ENCODE results near the gene PRKAG2. TPM values are rescaled to one million over a fixed set of nuclear protein-coding genes. Genes with fewer than 3 reads are reported as not detected.

The PRKAG2 gene
- total RNA-seq, 2 experiments from 2014 or later = 23.5 to 25.6 TPM

GRCh38 chr7:151743481-151743983 is 133.4 kb downstream of the PRKAG2 start:
- no peak overlapping the region for H3K27ac Mint-ChIP-seq
- POLR2A ChIA-PET = no interaction called here
- CTCF ChIA-PET = no interaction called here
- peaks cover 2% of the 10 kb centered on the region for H3K36me3 Mint-ChIP-seq
- peaks cover 41% of the 10 kb centered on the region for H3K4me1 Mint-ChIP-seq (ENCODE audit: low read depth)
- H3K27me3 Mint-ChIP-seq = no peaks in the 10 kb centered on the region
- H3K9me3 Mint-ChIP-seq = no peaks in the 10 kb centered on the region
- intact Hi-C loops (cut with micrococcal nuclease) = no loop called here
- no peak for DNase-seq
- no peak overlapping the region for H3K4me3 Mint-ChIP-seq

DNA sequence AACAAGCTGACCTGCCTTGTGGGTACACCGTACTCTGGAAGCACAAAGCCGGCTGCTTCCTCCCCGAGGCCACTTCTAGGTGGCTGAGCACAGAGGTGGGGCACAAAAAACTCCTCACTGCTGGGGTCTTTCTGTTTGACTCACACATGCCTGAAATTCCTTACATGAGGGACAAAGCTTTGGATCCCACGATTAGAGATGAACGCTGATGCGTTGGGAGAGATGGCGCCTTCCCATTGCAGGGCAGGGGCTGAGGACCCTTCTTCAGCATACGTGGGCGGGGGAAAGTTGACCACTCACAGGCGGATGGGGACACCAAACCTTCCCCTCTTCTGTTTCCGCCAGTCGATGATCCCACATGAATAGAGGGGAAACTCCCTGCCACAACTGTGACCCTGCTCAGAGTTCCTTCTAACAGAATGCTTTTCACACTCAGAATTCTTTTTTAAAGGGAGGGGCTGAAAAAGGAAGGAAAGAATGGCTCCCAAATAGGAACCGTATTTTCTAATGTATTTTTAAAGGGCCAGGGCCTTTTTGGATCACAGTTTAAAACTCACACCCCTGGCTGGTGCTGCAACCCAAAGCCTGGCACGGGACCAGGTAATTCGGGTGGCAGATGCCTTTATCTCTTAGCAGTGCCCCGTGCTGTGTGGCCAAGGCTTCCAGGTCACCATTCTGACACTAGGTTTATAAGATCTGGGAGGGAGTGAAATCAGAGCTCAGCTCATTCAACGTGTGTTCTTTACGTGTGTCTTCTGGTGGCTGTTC is 134.0 kb downstream of the PRKAG2 start:
- H3K4me1 Mint-ChIP-seq (ENCODE audit: low read depth) = peaks cover 41% of the 10 kb centered on the region
- no peaks in the 10 kb centered on the region for H3K9me3 Mint-ChIP-seq
- POLR2A ChIA-PET = no interaction called here
- intact Hi-C loops (cut with micrococcal nuclease) = no loop called here
- no peak overlapping the region for H3K27ac Mint-ChIP-seq
- CTCF ChIA-PET = no interaction called here
- H3K36me3 Mint-ChIP-seq = peaks cover 2% of the 10 kb centered on the region
- no peak for DNase-seq
- no peaks in the 10 kb centered on the region for H3K27me3 Mint-ChIP-seq
- no peak overlapping the region for H3K4me3 Mint-ChIP-seq

- no peaks in the 10 kb centered on the region for H3K9me3 Mint-ChIP-seq
- H3K4me3 Mint-ChIP-seq = no peak overlapping the region
- no peaks in the 10 kb centered on the region for H3K27me3 Mint-ChIP-seq
- intact Hi-C loops (cut with micrococcal nuclease) = no loop called here
- peaks cover 31% of the 10 kb centered on the region for H3K4me1 Mint-ChIP-seq (ENCODE audit: low read depth)
- ChIA-PET POLR2A (no interaction called here), CTCF (no interaction called here)
- no peaks in the 10 kb centered on the region for H3K36me3 Mint-ChIP-seq
- DNase-seq = no peak
- H3K27ac Mint-ChIP-seq = no peak overlapping the region
These were observed 135.3 kb downstream of the PRKAG2 start for GRCh38 chr7:151741585-151741984.

DNA sequence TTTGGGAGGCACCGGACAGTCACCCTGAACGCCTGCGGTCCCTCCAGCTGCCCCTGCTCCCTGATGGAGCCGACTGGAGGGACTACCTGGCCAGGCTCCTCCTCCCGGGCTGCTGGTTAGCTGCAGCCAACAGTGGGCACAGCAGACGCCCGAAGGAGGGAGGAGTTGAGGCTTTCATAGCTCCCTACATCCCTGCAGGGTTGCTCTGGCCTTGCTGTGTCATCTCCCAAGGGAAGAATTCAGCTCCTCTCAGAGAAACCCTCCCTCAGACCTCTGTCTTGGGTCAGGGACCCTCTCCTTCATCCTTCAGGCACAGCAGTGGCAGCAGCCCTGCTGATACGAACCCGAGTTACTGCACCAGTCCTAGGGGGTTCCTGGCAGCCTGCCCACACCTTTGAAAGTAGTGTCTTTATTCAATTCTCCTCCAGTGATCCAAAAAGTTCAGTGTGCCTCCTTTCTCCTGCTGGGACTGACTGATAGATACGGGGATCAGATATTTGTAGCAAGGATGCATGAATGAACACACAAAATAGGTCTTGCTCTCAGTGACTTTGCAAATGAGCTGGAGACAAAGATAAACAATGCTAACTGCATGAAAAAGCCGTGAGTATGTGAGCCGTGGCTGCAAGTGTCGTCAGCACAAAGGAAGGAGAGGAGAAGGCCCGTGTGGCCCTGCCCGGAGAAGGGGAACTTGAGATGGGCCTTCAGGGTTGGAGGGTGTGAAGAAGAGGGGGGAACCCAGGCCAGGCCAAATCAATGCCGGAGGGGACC is 136.6 kb downstream of the PRKAG2 start:
- CTCF ChIA-PET = no interaction called here
- H3K9me3 Mint-ChIP-seq = no peaks in the 10 kb centered on the region
- POLR2A ChIA-PET = no interaction called here
- peaks cover 22% of the 10 kb centered on the region for H3K4me1 Mint-ChIP-seq (ENCODE audit: low read depth)
- H3K4me3 Mint-ChIP-seq = no peak overlapping the region
- no peak overlapping the region for H3K27ac Mint-ChIP-seq
- no peaks in the 10 kb centered on the region for H3K27me3 Mint-ChIP-seq
- intact Hi-C loops (cut with micrococcal nuclease) = no loop called here
- H3K36me3 Mint-ChIP-seq = no peaks in the 10 kb centered on the region
- DNase-seq = no peak

- Mint-ChIP-seq H3K27me3 (no peaks in the 10 kb centered on the region), H3K27ac (no peak overlapping the region), H3K4me1 (ENCODE audit: low read depth) (peaks cover 15% of the 10 kb centered on the region), H3K36me3 (no peaks in the 10 kb centered on the region), H3K9me3 (no peaks in the 10 kb centered on the region), H3K4me3 (no peak overlapping the region)
- intact Hi-C loops (cut with micrococcal nuclease) = no loop called here
- no peak for DNase-seq
- ChIA-PET POLR2A (no interaction called here), CTCF (no interaction called here)
These were observed 138.0 kb downstream of the PRKAG2 start for GRCh38 chr7:151738925-151739324.

- H3K4me3 Mint-ChIP-seq = no peak overlapping the region
- intact Hi-C loops (cut with micrococcal nuclease) = no loop called here
- peaks cover 3% of the 10 kb centered on the region for H3K4me1 Mint-ChIP-seq (ENCODE audit: low read depth)
- no peaks in the 10 kb centered on the region for H3K36me3 Mint-ChIP-seq
- CTCF ChIA-PET = interaction anchor here (1.4 kb wide), 1 partner anchor 9 kb away, joined by 3 read pairs; no protein-coding TSS in a partner anchor
- POLR2A ChIA-PET = no interaction called here
- no peaks in the 10 kb centered on the region for H3K27me3 Mint-ChIP-seq
- no peaks in the 10 kb centered on the region for H3K9me3 Mint-ChIP-seq
- H3K27ac Mint-ChIP-seq = no peak overlapping the region
- DNase-seq = no peak
These were observed 140.5 kb downstream of the PRKAG2 start for GRCh38 chr7:151736403-151736909.

DNA sequence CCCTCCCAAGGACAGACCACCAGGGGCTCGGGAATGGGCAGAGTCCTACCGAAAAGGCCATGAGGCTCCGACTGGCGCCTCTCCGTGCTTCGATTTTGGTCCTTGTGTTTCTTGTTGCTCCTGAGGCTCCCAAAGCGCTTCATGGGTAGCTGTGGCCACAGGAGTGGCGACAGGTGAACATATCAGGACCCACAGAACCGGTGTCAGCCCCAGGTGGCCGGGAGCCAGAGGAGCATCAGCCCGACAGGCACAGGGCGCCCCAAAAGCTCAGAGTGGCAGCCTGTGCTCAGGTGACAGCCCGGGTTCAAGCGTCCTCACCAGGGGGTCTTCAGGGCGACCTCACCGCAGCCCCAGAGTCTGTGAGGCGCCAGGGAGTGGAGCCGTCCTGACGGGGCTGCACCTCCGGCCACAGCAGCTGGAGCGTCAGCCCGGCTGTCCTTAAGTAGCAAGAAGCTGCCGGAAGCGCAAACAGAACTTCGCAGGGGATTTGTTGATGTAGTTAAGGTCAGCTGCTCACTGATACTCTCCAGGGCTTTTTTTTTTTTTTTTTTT is 141.0 kb downstream of the PRKAG2 start:
- Mint-ChIP-seq H3K36me3 (no peaks in the 10 kb centered on the region), H3K4me3 (no peak overlapping the region), H3K27me3 (no peaks in the 10 kb centered on the region), H3K9me3 (no peaks in the 10 kb centered on the region), H3K27ac (no peak overlapping the region), H3K4me1 (ENCODE audit: low read depth) (peaks cover 3% of the 10 kb centered on the region)
- DNase-seq = no peak
- intact Hi-C loops (cut with micrococcal nuclease) = no loop called here
- POLR2A ChIA-PET = no interaction called here
- CTCF ChIA-PET = interaction anchor here (1.0 to 1.4 kb wide), 2 partner anchors 10 to 104 kb away, joined by 3 read pairs; no protein-coding TSS in a partner anchor

- intact Hi-C loops (cut with micrococcal nuclease) = no loop called here
- no peaks in the 10 kb centered on the region for H3K36me3 Mint-ChIP-seq
- no peak for DNase-seq
- H3K4me1 Mint-ChIP-seq (ENCODE audit: low read depth) = peaks cover 3% of the 10 kb centered on the region
- no peaks in the 10 kb centered on the region for H3K9me3 Mint-ChIP-seq
- H3K27me3 Mint-ChIP-seq = no peaks in the 10 kb centered on the region
- H3K27ac Mint-ChIP-seq = no peak overlapping the region
- ChIA-PET POLR2A (no interaction called here), CTCF (interaction anchor here (1.0 to 1.4 kb wide), 2 partner anchors 10 to 103 kb away, joined by 3 read pairs; no protein-coding TSS in a partner anchor)
- H3K4me3 Mint-ChIP-seq = no peak overlapping the region
These were observed 141.6 kb downstream of the PRKAG2 start for GRCh38 chr7:151735186-151735850.

DNA sequence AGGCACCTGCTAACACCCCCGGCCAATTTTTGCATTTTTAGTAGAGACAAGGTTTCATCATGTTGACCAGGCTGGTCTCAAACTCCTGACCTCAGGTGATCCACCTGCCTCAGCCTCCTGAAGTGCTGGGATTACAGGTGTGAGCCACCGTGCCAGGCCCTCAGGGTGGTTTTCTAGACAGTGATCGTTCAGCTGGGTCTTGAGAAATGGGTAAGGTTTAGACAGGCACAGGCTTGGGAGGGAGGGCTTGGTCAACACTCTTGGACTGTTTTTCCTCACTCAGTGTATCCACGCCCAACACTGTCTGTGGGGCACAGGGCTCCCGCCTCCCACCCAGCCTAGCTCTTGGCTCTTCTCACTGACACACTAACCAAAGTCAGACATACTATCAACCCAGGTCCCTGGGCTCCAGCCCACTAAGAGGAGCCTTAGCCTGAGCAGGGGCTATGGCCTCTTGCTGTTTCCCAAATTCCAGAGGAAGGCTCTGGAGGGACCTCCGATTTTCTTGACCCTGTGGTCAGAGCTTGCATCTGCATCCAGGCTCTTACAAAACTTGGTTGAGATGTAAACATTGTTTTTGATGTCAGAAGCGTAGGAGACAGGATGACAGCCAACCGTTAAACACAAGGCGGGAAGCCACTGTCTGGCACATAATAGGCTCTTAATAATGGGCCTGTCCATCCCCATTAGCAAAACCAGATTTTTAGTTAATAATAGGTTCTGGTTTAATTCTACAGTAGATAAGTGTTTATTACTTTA is 143.9 kb downstream of the PRKAG2 start:
- no peaks in the 10 kb centered on the region for H3K27me3 Mint-ChIP-seq
- H3K36me3 Mint-ChIP-seq = no peaks in the 10 kb centered on the region
- H3K27ac Mint-ChIP-seq = no peak overlapping the region
- no peak for DNase-seq
- ChIA-PET POLR2A (no interaction called here), CTCF (interaction anchor here (1.3 kb wide), 1 partner anchor 21 kb away, joined by 3 read pairs; no protein-coding TSS in a partner anchor)
- intact Hi-C loops (cut with micrococcal nuclease) = no loop called here
- no peaks in the 10 kb centered on the region for H3K9me3 Mint-ChIP-seq
- no peak overlapping the region for H3K4me3 Mint-ChIP-seq
- peaks cover 10% of the 10 kb centered on the region for H3K4me1 Mint-ChIP-seq (ENCODE audit: low read depth)

DNA sequence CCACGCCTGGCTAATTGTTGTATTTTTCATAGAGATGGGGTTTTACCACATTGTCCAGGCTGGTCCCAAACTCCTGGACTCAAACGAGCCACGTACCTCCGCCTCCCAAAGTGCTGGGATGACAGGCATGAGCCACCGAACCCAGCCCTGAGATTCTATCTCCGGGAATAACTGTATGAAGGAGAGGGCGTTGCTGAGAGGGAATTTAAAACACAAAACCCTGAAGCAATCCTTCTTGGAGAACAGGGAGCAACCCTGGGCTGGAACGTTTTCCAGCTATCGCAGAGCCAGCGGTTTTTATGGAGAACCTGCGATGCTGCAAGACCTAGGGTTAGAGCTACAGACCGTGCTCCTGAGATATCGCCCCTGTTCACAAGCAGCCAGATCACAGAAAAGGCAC is 144.6 kb downstream of the PRKAG2 start:
- Mint-ChIP-seq H3K27me3 (no peaks in the 10 kb centered on the region), H3K4me3 (no peak overlapping the region), H3K27ac (no peak overlapping the region), H3K9me3 (no peaks in the 10 kb centered on the region), H3K36me3 (no peaks in the 10 kb centered on the region), H3K4me1 (ENCODE audit: low read depth) (peaks cover 14% of the 10 kb centered on the region)
- intact Hi-C loops (cut with micrococcal nuclease) = no loop called here
- POLR2A ChIA-PET = no interaction called here
- DNase-seq = no peak
- CTCF ChIA-PET = no interaction called here

GRCh38 chr7:151731022-151731441 is 145.9 kb downstream of the PRKAG2 start:
- ChIA-PET CTCF (interaction anchor here (1.0 kb wide), 1 partner anchor 51 kb away, joined by 3 read pairs; no protein-coding TSS in a partner anchor), POLR2A (no interaction called here)
- H3K4me3 Mint-ChIP-seq = no peak overlapping the region
- H3K4me1 Mint-ChIP-seq (ENCODE audit: low read depth) = peaks cover 18% of the 10 kb centered on the region
- intact Hi-C loops (cut with micrococcal nuclease) = no loop called here
- no peak for DNase-seq
- no peak overlapping the region for H3K27ac Mint-ChIP-seq
- H3K36me3 Mint-ChIP-seq = no peaks in the 10 kb centered on the region
- H3K27me3 Mint-ChIP-seq = no peaks in the 10 kb centered on the region
- no peaks in the 10 kb centered on the region for H3K9me3 Mint-ChIP-seq

Measured in activated CD4-positive, alpha-beta memory T cell treated with anti-CD3 and anti-CD28 coated beads for 36 hours (primary cell).